Measurements from ENCODE around the gene PPP1CA.

- TF ChIP-seq CTCF (conservative IDR thresholded peaks at IDR 0.05 in 1 of 2, IDR thresholded peaks at IDR 0.05 in 1 of 2; ENCODE audit: extremely low read depth in 1 of 2, insufficient read depth in 1 of 2, low read depth in 1 of 2, low read length in 2 of 2) (no peak), EZH2 (IDR thresholded peaks at IDR 0.05; ENCODE audit: borderline replicate concordance, low read length) (no peak)
Observed at GRCh38 chr11:67400251-67400941, 1.3 kb downstream of the PPP1CA start.
